Urinary bladder (tissue), 2 donors: ENCODE data around the gene BARHL1. TPM values are rescaled to one million over a fixed set of nuclear protein-coding genes. Genes with fewer than 3 reads are reported as not detected.

ENCODE experiments used
- polyA plus RNA-seq: library from polyadenylated mRNA; stranded (reverse); fragments of 200-250 nt; gene quantifications from one replicate; pipeline ENCODE4 v1.2.3, GENCODE V29; 2013
- total RNA-seq: library from RNA; depleted of rRNA; stranded (reverse); fragments of >200 nt; gene quantifications from one replicate; pipeline ENCODE4 v1.2.3, GENCODE V29; 2014
- donor health status: healthy.

The BARHL1 gene
- total and polyA plus RNA-seq, 2 donors: not detected

Other genes with a start within 250 kb of the BARHL1 start
- 128 TPM for gene SETX, start 227.6 kb upstream of the BARHL1 start, total RNA-seq
- gene SETX, start 227.6 kb upstream of the BARHL1 start, polyA plus RNA-seq: 23.7 TPM
- gene TTF1, start 175.8 kb upstream of the BARHL1 start, total RNA-seq: 9.8 TPM
- gene TTF1, start 175.8 kb upstream of the BARHL1 start, polyA plus RNA-seq: 16.3 TPM
- gene CFAP77, start 172.4 kb upstream of the BARHL1 start, total RNA-seq: not detected
- gene CFAP77, start 172.4 kb upstream of the BARHL1 start, polyA plus RNA-seq: not detected
- 11.9 TPM for gene DDX31, start 87.4 kb downstream of the BARHL1 start, total RNA-seq
- 6.7 TPM for gene DDX31, start 87.4 kb downstream of the BARHL1 start, polyA plus RNA-seq
- 18.2 TPM for gene GTF3C4, start 87.9 kb downstream of the BARHL1 start, total RNA-seq
- 7.3 TPM for gene GTF3C4, start 87.9 kb downstream of the BARHL1 start, polyA plus RNA-seq